Spleen (tissue), 7 donors: Measurements from ENCODE around the gene STOM.

Experiments used
- POLR2A ChIP-seq, 3 donors: fragments of 450-650 bp; IDR thresholded peaks; one replicate each; pipeline ENCODE4 v1.5.1; 2017; ENCODE audit warnings: antibody characterized with exemption in 3 of 3, mild to moderate bottlenecking in 1 of 3
- POLR2AphosphoS5 ChIP-seq, 3 donors: sonication (generic); formaldehyde crosslinking; IDR thresholded peaks; one replicate each; pipeline ENCODE4 v1.5.1; 2017; ENCODE audit warnings: antibody characterized with exemption in 3 of 3
- TF ChIP-seq, protein P1 (sequence below), 11 experiments: fragments of 200-600 bp in 7 of 11; fragments of 450-650 bp in 4 of 11; sonication (generic) in 4 of 11; IDR thresholded peaks in 8 of 11; conservative IDR thresholded peaks in 3 of 11; 1 replicate in 7 of 11; 2 replicates in 4 of 11; pipeline versions ENCODE4 v1.4.0 to v1.8.0; 2016 to 2021; ENCODE audit warnings: antibody characterized with exemption in 11 of 11, inconsistent platforms in 4 of 11, mild to moderate bottlenecking in 1 of 11
- donor health status: DM: no; HTN: no; CAD: no; lungs with moderate emphysema.
- donor health status: DM: no; HTN: no; CAD: no.
- donor health status: DM: no; HTN: no; CAD: no.

DNA sequence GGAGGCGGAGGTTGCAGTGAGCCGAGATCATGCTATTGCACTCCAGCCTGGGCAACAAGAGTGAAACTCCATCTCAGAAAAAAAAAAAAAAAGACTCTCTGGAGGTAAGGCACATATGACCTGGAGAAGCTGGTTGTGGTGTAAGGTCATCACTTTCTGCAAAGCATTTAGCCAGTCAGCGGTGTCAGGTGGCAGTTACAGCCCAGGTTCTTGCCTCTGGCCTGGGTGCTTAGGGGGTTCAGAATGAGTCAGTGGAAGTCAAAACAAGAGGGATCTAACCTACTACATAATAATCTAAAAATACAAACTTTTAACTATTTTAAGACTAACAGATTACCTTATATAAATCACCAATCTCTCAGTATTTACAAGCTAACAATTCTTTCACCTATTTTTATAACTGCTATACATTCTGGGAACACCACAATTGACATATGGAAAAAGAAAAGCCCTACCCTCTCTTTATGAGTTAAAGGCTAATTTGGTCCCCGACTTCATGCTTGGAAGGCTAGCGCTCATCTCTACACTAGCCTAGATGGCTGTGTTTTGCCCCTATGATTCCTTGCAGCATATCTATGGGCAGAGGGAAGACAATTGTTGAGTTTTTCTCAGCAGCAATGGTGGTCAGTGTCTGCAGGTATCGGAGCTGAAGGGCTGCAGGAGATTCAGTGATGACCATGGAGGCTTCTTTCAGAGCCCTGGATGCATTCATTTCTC lies 29.2 kb downstream of the STOM start:
- TF ChIP-seq, protein P1, sequence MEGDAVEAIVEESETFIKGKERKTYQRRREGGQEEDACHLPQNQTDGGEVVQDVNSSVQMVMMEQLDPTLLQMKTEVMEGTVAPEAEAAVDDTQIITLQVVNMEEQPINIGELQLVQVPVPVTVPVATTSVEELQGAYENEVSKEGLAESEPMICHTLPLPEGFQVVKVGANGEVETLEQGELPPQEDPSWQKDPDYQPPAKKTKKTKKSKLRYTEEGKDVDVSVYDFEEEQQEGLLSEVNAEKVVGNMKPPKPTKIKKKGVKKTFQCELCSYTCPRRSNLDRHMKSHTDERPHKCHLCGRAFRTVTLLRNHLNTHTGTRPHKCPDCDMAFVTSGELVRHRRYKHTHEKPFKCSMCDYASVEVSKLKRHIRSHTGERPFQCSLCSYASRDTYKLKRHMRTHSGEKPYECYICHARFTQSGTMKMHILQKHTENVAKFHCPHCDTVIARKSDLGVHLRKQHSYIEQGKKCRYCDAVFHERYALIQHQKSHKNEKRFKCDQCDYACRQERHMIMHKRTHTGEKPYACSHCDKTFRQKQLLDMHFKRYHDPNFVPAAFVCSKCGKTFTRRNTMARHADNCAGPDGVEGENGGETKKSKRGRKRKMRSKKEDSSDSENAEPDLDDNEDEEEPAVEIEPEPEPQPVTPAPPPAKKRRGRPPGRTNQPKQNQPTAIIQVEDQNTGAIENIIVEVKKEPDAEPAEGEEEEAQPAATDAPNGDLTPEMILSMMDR (IDR thresholded peaks at IDR 0.05 in 8 of 11, conservative IDR thresholded peaks at IDR 0.05 in 3 of 11), result no peak
- TF ChIP-seq POLR2A (IDR thresholded peaks at IDR 0.05) (no peak), POLR2AphosphoS5 (IDR thresholded peaks at IDR 0.05) (no peak)
